Muscle layer of colon (tissue), 2 donors: ENCODE measurements around the gene LRMDA.
"Not testable (repeated sequence)": the region's sequence is repeated elsewhere in the genome, so short reads cannot be mapped to it uniquely, and the experiment has no call there.

Source experiments
- H3K27ac ChIP-seq: one replicate; pipeline ENCODE4 v1.7.0; 2013; ENCODE audit warnings: low read depth, mild to moderate bottlenecking, low read length, moderate library complexity
- H3K27me3 ChIP-seq, 2 donors: one replicate each; pipeline ENCODE4 v1.7.0; 2013; ENCODE audit warnings: low read length in 2 of 2, mild to moderate bottlenecking in 2 of 2; ENCODE audit not compliant: insufficient read depth in 2 of 2, control insufficient read depth in 1 of 2
- H3K36me3 ChIP-seq: one replicate; pipeline ENCODE4 v1.7.0; 2013; ENCODE audit warnings: mild to moderate bottlenecking, low read length; ENCODE audit not compliant: insufficient read depth
- H3K4me1 ChIP-seq: one replicate; pipeline ENCODE4 v1.7.0; 2013; ENCODE audit warnings: mild to moderate bottlenecking, low read length; ENCODE audit not compliant: insufficient read depth
- H3K4me3 ChIP-seq, 2 donors: one replicate each; pipeline ENCODE4 v1.7.0; 2013; ENCODE audit warnings: low read length in 2 of 2, low read depth in 1 of 2, mild to moderate bottlenecking in 1 of 2, moderate library complexity in 1 of 2
- H3K9ac ChIP-seq: one replicate; pipeline ENCODE4 v1.7.0; 2013; ENCODE audit warnings: low read length
- H3K9me3 ChIP-seq: one replicate; pipeline ENCODE4 v1.7.0; 2013; ENCODE audit warnings: mild to moderate bottlenecking, low read length
- donor health status: abdominal sarcoma.
- donor health status: Adenocarcinoma of cecum.

The LRMDA gene

GRCh38 chr10:75739414-75740143, 308.2 kb downstream of the LRMDA start:
- Histone ChIP-seq H3K27ac (no peak overlapping the region), H3K4me3 (no peak overlapping the region), H3K9ac (no peak overlapping the region), H3K9me3 (peaks cover 5% of the 10 kb centered on the region), H3K4me1 (no peaks in the 10 kb centered on the region), H3K27me3 (no peaks in the 10 kb centered on the region), H3K36me3 (no peaks in the 10 kb centered on the region)

DNA sequence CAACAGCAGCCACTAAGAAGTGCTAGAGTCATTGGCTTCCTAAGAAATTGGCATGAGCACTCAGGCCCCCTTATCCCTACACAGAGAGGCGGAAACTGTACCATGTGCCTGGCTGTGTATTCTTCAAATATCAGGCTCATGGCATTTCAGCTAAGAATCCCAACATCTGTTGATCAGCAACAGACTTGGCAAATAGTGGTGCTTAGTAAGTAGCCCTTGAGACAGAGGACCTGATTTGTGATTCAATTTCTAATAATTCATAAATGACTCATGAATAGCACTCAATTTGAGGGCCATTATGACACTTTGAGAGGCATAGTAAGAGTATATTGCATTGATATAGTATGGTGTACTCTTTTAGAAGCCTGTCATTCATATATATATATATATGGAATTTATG, 309.1 kb downstream of the LRMDA start:
- Histone ChIP-seq H3K27me3 (no peaks in the 10 kb centered on the region), H3K4me1 (no peaks in the 10 kb centered on the region), H3K9ac (no peak overlapping the region), H3K27ac (no peak overlapping the region), H3K4me3 (no peak overlapping the region), H3K9me3 (peaks cover 5% of the 10 kb centered on the region), H3K36me3 (no peaks in the 10 kb centered on the region)

DNA sequence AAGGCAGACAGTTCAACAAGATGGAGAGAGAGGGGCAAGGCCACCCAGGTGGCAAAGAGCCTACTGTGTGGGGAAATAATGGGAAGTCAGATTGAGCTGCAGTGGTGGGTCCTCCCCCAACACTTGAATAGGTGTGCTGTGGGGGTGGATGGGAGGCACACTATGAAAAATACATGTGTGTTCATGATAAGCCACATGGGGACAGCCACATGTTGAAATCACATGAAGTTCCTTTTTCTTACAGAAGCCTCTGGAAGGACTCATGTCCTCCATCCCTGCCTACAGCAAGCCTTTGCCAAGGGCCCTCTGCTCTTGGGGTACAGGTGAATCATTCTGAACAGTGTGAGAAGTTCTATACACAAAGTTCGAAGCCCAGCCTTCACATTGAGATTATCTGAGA, 310.9 kb downstream of the LRMDA start:
- Histone ChIP-seq H3K9ac (no peak overlapping the region), H3K9me3 (peaks cover 5% of the 10 kb centered on the region), H3K4me3 (no peak overlapping the region), H3K4me1 (no peaks in the 10 kb centered on the region), H3K36me3 (no peaks in the 10 kb centered on the region), H3K27ac (no peak overlapping the region), H3K27me3 (no peaks in the 10 kb centered on the region)

DNA sequence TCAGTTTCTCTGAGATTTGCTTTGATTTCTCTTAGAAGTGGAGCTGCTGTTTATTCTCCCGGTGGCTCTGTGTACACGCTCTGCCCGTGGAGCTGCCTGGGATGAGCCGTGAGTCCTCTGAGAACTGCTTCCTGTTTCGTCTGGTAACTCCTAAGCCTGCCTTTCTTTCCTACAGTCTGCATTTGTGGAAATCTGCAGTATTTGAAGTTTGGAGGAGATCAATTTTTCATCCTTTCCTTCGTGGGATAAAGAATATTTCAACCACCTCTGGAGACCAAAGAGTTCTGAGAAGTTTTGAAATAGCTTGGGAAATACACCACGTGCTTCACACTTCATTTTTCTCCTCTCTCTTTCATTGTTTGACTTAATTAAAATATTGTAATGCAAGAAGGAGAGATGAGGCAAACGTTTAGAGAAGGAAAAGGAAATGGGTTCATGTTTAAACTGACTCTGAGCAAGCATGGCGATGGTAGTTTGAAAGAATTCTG, 311.9 kb downstream of the LRMDA start:
- H3K27ac ChIP-seq: no peak overlapping the region
- H3K4me1 ChIP-seq: no peaks in the 10 kb centered on the region
- peaks cover 5% of the 10 kb centered on the region for H3K9me3 ChIP-seq
- no peaks in the 10 kb centered on the region for H3K27me3 ChIP-seq
- no peak overlapping the region for H3K4me3 ChIP-seq
- H3K9ac ChIP-seq: no peak overlapping the region
- no peaks in the 10 kb centered on the region for H3K36me3 ChIP-seq

- Histone ChIP-seq H3K4me3 (no peak overlapping the region), H3K36me3 (no peaks in the 10 kb centered on the region), H3K27me3 (no peaks in the 10 kb centered on the region), H3K9ac (no peak overlapping the region), H3K27ac (no peak overlapping the region), H3K4me1 (no peaks in the 10 kb centered on the region), H3K9me3 (peaks cover 5% of the 10 kb centered on the region)
Observed at GRCh38 chr10:75744261-75744660, 312.8 kb downstream of the LRMDA start.

DNA sequence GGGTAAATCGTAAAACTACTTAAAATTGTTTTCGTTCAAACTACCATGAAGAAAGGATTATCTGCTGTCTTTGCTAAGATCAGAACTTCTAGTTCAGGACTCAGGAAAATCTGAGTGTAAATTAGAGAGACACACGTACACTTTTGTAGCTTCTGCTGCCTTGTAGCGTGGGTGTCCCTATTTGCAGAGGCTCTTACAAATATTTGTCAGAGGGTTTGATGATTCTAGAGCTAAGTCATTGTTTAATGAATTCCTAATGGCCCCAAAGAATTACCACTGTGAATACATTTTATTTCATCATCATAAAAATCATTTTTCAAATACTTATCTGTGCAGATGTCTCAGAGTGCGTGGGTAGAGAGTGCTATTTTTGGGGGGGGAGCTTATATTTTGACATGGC, 314.9 kb downstream of the LRMDA start:
- H3K4me1 ChIP-seq: no peaks in the 10 kb centered on the region
- peaks cover under 1% of the 10 kb centered on the region for H3K9me3 ChIP-seq
- H3K36me3 ChIP-seq: no peaks in the 10 kb centered on the region
- no peak overlapping the region for H3K27ac ChIP-seq
- H3K27me3 ChIP-seq: no peaks in the 10 kb centered on the region
- H3K9ac ChIP-seq: no peak overlapping the region
- H3K4me3 ChIP-seq: no peak overlapping the region

DNA sequence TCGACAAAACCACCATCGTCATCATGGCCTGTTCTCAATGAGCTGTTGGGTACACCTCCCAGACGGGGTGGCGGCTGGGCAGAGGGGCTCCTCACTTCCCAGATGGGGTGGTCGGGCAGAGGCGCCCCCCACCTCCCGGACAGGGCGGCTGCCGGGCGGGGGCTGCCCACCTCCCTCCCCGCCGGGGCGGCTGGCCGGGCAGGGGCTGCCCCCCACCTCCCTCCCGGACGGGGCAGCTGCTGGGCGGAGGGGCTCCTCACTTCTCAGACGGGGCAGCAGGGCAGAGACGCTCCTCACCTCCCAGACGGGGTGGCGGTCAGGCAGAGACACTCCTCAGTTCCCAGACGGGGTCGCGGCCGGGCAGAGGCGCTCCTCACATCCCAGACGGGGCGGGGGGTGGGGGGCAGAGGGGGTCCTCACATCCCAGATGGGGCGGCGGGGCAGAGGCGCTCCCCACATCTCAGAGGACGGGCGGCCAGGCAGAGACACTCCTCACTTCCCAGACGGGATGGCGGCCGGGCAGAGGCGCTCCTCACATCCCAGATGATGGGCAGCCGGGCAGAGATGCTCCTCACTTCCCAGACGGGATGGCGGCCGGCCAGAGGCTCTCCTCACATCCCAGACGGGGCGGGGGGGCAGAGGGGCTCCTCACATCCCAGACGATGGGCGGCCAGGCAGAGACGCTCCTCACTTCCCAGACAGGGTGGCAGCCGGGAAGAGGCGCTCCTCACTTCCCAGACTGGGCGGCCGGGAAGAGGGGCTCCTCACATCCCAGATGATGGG, 318.9 kb downstream of the LRMDA start:
- H3K9me3 ChIP-seq, H3K4me1 ChIP-seq, H3K27me3 ChIP-seq, H3K4me3 ChIP-seq, H3K27ac ChIP-seq, H3K36me3 ChIP-seq, H3K9ac ChIP-seq: not testable (repeated sequence)

- no peaks in the 10 kb centered on the region for H3K4me1 ChIP-seq
- no peak overlapping the region for H3K4me3 ChIP-seq
- no peak overlapping the region for H3K27ac ChIP-seq
- H3K9ac ChIP-seq: no peak overlapping the region
- H3K9me3 ChIP-seq: no peaks in the 10 kb centered on the region
- no peaks in the 10 kb centered on the region for H3K36me3 ChIP-seq
- H3K27me3 ChIP-seq: no peaks in the 10 kb centered on the region
Observed at GRCh38 chr10:75751232-75751631, 319.8 kb downstream of the LRMDA start.

DNA sequence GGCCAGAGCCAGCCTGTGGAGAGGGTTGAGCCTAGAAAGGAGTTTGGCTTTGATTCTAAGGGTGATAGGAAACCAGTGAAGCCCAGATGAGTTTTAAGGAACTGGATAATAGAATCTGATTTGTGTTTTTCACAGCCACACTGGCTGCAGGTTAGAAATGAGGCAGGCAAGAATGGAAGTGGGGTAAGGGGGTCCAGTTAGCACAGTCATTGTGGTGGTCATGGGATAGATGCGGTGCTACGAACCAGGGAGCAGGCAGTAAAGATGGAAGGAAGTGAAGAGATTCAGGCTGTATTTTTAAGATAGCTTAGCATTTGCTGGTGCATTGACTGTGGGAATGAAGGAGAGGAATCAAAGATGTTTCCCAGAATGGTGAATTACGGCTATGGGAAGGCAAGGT, 322.2 kb downstream of the LRMDA start:
- H3K9ac ChIP-seq: no peak overlapping the region
- no peaks in the 10 kb centered on the region for H3K9me3 ChIP-seq
- H3K27ac ChIP-seq: no peak overlapping the region

DNA sequence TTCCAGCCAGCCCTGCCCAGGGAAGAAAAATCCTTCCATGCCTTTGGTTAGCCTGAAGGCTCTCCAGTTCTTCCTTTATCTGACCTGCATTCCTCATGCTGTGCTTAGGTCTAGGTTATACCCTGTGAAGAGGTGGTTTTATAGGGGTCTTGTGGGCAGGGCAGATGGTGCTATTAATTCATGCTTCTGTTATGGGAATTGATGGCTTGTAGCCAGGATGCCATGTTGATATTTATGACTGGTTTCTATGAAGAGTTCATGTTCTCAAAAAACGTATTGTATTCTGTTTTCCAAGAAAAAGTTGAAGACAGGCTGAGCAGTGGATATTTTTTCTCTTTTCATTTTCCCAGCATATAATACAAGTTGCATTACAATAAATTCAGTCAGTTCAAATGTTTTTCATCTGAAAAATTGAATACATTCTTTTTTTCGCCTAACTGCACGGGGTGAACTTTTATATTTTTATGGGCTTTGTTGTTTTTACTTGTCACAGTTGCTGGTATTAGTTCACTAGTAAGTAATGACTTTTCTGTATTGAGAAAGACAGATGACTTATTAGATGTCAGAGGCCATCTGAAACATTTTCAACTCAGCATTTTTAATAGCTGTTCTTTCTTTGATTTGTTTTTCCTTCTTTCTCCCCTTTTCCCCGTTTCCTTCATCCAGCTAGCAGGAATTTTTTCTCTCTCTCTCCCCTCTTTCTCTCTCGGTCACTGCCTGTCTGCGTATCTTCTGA, 322.8 kb downstream of the LRMDA start:
- Histone ChIP-seq H3K4me3 (no peak overlapping the region), H3K9ac (no peak overlapping the region), H3K27ac (no peak overlapping the region), H3K27me3 (no peaks in the 10 kb centered on the region), H3K9me3 (no peaks in the 10 kb centered on the region), H3K4me1 (no peaks in the 10 kb centered on the region), H3K36me3 (no peaks in the 10 kb centered on the region)

More for the DNA sequence above, 322.2 kb downstream of the LRMDA start:
- H3K27me3 ChIP-seq: no peaks in the 10 kb centered on the region
- H3K4me1 ChIP-seq: no peaks in the 10 kb centered on the region
- no peaks in the 10 kb centered on the region for H3K36me3 ChIP-seq
- H3K4me3 ChIP-seq: no peak overlapping the region

DNA sequence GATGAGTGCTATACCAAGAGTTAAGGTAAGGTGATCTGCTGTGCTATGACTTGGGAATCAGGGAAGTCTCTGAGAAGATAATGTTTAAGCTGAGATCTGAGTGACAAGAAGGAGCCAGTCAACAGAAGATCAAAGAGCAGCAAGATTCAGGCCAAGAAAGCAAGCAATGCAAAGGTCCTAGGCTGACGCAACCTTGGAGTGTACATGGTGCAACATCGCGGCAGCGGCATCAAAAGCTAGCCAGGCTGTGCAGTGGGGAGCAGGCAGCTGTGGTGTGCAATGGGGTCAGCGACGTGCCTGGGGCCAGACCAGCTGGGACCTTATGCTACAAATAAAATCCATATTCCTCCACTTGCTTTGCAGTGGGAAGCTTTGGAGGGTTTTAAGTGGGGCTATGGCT, 324.1 kb downstream of the LRMDA start:
- no peaks in the 10 kb centered on the region for H3K9me3 ChIP-seq
- no peaks in the 10 kb centered on the region for H3K27me3 ChIP-seq
- H3K27ac ChIP-seq: no peak overlapping the region
- no peak overlapping the region for H3K4me3 ChIP-seq
- H3K9ac ChIP-seq: no peak overlapping the region
- H3K4me1 ChIP-seq: no peaks in the 10 kb centered on the region
- H3K36me3 ChIP-seq: no peaks in the 10 kb centered on the region
